PC-9 (cell line): ENCODE results near the gene ZNF57.
"Not testable (repeated sequence)": the region's sequence is repeated elsewhere in the genome, so short reads cannot be mapped to it uniquely, and the experiment has no call there.

Source experiments
- CTCF ChIP-seq: fragments of 200-600 bp; sonication (generic); conservative IDR thresholded peaks from 2 replicates; pipeline ENCODE4 v1.6.1; 2017; ENCODE audit warnings: mixed run types, antibody characterized with exemption, mild to moderate bottlenecking, moderate library complexity
- EZH2 ChIP-seq: fragments of 200-600 bp; sonication (generic); IDR thresholded peaks from 2 replicates; pipeline ENCODE4 v1.8.0; 2017; ENCODE audit warnings: antibody characterized with exemption, low read depth

GRCh38 chr19:2963631-2964030 is 62.9 kb downstream of the ZNF57 start:
- TF ChIP-seq CTCF, EZH2: not testable (repeated sequence)
